GDM1 (cell line): ENCODE data around the gene SMAP2.
A peak's percentile ranks its signal among the peaks of the same experiment; 100 is the strongest.

Experiments used
- DNase-seq: peaks from one replicate; lab custom pipeline; 2025; lab: John Stamatoyannopoulos, UW

Gene SMAP2

DNA sequence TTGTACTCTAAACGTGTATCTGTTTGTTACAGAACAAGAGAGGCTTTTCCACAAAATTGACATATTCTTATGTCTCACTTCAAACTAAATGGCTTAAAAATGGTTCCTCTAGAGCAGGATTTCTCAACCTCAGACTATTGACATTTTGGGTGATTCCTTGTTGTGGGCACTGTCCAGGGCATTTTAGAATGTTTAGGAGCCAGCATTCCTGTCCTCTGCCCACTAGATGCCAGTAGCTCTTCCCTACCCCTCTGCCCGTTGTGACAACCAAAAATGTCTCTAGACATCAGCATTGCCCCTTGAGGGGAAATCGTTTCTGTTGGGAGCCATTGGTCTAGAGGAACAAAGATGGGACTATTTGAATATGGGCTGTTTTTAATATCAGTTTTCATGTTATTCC is 17.3 kb downstream of the SMAP2 start:
- no peak for DNase-seq

DNA sequence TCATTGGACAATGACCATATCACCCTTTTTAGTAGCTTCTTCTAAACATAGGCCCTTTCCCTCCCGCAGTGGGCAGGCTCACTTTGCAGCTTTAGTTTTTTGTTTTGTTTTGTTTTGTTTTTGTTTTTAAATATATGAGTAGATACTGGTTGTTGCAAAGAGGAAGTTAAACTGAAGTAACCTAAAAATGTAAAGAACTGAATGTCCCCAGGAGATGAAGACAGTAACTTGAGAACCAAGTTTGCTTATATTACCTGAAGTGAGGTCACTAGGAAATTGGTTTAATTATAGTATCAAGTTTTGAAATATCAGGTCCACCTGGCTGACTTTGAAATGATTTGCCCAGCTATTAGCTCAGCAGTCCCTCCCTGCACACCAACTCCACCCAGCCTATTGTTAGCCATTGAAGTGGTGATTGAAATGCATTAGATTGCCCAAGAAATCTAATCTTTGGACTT is 18.2 kb downstream of the SMAP2 start:
- no peak for DNase-seq

- no peak for DNase-seq
Observed at GRCh38 chr1:40392221-40392620, 18.7 kb downstream of the SMAP2 start.

DNA sequence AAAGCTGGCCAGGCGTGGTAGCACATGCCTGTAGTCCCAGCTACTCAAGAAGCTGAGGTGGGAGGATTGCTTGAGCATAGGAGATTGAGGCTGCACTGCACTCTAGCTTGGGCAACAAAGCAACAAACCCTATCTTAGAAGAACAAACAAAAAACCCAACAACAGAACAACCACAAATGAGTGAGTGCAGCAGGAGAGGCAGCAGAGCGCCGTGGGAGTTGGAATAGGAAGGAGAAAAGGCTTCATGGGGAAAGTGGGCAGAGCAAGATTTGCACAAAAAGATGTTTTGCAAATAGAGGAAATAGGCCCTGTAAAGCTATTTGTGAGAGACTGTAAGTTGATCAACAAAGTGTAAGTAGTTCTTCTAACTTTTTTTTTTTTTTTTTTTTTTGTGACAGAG is 19.6 kb downstream of the SMAP2 start:
- no peak for DNase-seq

GRCh38 chr1:40394491-40395172 is 21.1 kb downstream of the SMAP2 start:
- no peak for DNase-seq

DNA sequence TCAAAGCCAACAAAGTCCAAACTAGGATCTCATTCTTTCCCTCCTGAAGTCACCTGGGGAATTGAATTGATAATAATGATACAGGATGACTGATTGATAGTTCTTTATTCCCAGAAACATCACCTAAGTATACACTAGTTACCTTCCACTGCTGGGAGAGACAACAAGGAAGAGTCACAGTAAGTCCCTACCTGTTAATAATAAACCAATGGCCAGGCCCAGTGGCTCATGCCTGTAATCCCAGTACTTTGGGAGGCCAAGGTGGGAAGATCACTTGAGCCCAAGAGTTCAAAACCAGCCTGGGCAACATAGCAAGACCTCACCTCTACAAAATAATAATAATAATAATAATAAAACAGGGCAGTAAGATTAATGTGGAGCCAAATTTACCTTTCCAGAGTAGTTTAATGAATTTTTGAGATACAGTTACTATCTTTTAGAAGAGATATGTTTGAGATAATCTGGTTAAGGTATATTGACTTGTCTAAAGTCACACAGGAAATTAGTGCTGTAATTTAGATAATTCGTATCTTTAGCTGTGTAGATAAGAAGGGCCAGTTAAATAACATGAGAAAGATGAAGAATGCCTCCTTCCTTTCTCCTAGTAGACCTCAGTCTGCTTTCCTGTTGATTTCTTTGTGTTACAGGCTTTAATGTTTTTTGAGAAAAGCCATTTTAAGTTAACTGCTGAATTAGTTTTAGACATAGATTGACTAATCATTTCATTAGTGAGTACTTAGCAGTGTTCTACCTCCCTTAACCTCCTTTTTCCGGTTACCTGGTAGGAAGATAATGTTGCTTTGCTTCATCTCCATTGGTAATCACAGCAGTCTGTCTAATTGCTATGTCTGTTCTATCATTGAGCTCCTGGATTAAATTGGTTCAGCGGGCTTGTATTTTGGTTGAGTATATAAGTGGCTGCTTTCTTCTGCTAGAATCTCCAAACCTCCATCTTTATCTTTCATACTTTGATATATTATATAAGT is 22.0 kb downstream of the SMAP2 start:
- no peak for DNase-seq

GRCh38 chr1:40396420-40396819 is 22.9 kb downstream of the SMAP2 start:
- no peak for DNase-seq

GRCh38 chr1:40397258-40397657 is 23.7 kb downstream of the SMAP2 start:
- DNase-seq = no peak

GRCh38 chr1:40399984-40400704 is 26.6 kb downstream of the SMAP2 start:
- no peak for DNase-seq

- DNase-seq = no peak
Observed at GRCh38 chr1:40401473-40402201, 28.1 kb downstream of the SMAP2 start.

DNA sequence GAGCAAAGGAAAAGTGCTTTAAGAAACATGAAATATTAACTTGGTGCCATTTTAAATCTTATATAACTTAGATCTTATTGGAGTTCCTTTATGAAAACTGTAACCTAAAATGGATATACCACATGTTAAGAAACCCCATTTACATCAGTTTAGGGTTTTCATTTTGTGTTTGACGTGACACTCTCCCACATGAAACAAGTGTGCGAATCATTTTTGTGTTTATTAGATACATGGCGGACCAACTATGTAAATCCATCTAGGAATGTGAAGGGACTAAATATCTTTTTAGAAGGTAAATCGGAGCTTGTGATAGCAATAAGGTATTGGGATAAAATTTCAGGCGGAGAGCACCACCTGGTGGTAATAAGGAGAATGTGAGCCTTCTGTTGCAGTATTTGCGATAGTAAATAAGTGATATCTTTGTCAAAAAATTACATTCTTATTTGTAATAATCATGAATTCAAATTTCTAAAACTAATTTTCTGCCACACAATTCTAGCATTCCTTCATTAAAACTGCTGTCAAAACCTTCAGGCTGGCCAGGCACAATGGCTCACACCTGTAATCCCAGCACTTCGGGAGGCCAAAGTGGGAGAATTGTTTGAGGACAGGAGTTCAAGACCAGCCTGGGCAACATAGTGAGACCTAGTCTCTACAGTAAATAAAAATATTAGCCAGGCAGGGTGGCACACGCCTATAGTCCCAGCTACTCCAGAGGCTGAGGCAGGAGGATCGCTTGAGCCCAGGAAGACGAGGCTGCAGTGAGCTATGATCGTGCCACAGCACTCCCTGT is 31.3 kb downstream of the SMAP2 start:
- peak; percentile 34 for DNase-seq

GRCh38 chr1:40405812-40406211 is 32.3 kb downstream of the SMAP2 start:
- no peak for DNase-seq

DNA sequence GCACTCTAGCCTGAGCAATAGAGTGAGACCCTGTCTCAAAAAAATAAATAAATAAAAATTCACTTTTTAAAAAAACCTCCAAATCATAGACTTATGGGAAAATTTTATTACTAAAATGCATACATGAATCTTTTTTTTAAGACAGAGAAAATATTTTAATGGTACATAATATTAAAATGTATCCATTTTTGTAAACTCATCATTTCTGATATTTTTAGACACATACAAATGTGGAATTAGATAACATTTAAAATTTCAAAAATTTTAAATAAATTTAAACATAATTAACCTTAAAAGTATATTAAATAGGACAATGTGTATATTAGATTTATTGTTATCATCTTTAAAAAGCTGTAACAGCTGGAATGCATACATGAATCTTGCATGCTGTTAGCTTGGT is 33.9 kb downstream of the SMAP2 start:
- no peak for DNase-seq

DNA sequence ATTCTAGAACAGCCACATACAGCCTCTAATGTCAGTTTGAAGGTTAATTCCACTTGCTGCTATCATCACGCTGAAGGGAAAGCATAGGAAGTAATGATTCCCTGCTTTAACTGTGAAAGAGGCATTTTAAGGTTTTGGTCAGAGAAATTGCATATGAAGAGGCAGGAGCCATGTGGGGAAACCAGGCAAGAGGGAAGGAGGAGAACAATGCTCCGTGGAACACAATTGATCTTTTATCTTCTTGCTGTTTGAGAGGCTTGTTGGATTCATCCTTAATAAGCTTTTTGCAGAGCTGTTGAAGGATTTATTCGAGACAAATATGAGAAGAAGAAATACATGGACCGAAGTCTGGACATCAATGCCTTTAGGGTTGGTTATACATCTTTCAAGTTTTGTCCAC is 35.9 kb downstream of the SMAP2 start:
- DNase-seq = no peak

GRCh38 chr1:40411294-40411693 is 37.8 kb downstream of the SMAP2 start:
- DNase-seq = no peak

GRCh38 chr1:40411843-40412242 is 38.3 kb downstream of the SMAP2 start:
- DNase-seq = no peak

DNA sequence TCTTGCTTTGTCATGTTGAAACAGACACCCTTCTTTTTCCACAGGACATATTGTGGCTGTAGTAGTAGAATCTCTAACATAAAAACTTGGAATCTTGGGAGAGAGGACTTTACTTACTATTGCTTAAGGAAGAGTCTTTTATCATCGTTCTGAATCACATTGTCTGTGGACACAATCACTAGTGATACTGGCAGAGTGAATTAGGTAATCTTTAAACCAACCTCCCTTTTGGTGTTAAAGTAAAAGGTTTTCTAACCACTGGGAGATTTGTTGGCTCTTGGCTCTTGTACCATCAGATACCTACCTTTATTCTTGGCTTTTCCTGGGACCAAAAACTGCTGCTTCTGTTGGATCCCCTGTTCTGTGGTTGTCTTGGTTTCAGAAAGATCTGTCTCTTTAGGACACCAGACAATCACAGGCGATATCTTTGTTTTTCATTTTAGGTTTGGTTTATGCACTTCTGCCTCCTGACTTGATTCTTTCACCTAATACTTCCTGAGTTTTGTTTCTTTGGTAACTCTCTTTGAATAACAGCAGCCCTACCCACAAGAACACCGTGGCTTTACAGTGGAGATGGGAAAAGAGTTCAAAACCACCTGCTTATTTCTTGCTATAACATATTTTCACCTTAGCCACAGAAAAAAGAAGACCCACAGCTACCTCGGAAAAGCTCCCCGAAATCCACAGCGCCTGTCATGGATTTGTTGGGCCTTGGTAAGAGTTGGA is 40.2 kb downstream of the SMAP2 start:
- DNase-seq = no peak

DNA sequence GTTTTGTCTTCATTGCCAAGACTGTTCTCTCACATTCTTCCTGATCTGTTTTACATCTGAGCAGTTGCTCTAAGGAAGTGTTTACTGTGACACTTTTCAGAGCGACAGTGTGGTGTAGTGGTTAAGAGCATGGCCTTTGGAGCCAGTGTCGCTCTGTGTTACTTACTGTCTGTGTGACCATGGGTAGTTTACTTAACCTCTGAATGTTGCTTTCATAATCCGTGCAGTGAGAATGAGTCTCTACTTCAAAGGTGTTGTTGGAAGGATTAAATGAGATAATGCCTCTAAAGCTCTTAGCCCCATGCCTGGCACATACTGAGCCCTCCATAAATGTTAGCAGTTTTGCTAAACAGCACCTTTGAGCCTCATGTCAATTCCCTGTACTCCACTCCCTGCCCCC is 40.8 kb downstream of the SMAP2 start:
- DNase-seq = no peak

DNA sequence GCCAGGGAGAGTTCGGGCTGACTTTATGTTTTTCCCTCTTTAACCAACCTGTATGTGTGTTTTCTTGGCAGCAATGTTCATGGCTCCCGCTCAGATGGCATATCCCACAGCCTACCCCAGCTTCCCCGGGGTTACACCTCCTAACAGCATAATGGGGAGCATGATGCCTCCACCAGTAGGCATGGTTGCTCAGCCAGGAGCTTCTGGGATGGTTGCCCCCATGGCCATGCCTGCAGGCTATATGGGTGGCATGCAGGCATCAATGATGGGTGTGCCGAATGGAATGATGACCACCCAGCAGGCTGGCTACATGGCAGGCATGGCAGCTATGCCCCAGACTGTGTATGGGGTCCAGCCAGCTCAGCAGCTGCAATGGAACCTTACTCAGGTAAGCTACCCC is 43.2 kb downstream of the SMAP2 start:
- DNase-seq = no peak
